CD4-positive, alpha-beta T cell (primary cell): ENCODE data around the gene MARCHF9. TPM values are rescaled to one million over a fixed set of nuclear protein-coding genes. Genes with fewer than 3 reads are reported as not detected.

Source experiments
- ATAC-seq: fragments of 200-7000 bp; cut with Tn5 transposase; one replicate; pipeline ENCODE4 v1.10.0; 2022; ENCODE audit warnings: mild to moderate bottlenecking; ENCODE audit not compliant: poor library complexity
- CTCF ChIA-PET: fragments of 350-600 bp; sonication (Branson Sonifier 250); formaldehyde crosslinking; loops from one replicate; lab custom pipeline; 2021; ENCODE audit warnings: antibody characterized with exemption, inconsistent platforms; lab: Charles Lee
- POLR2A ChIA-PET: fragments of 350-600 bp; sonication (Branson Sonifier 250); formaldehyde crosslinking; loops from one replicate; lab custom pipeline; 2021; ENCODE audit warnings: antibody characterized with exemption, inconsistent platforms; lab: Charles Lee
- DNase-seq, 14 experiments: peaks; one replicate each; pipeline ENCODE4 v3.0.0-alpha.2; 2013 to 2020; ENCODE audit warnings: mixed read lengths in 2 of 14
- H3K27ac ChIP-seq, 2 donors: one replicate each; pipeline versions ENCODE4 v1.5.1 to v1.7.0; 2013; ENCODE audit warnings: low read length in 2 of 2, low read depth in 1 of 2, mild to moderate bottlenecking in 1 of 2
- H3K27me3 ChIP-seq, 2 experiments: 1 replicate in 1 of 2; 2 replicates in 1 of 2; pipeline versions ENCODE4 v1.6.1 to v1.7.0; 2013; ENCODE audit warnings: low read length in 2 of 2, control low read depth in 1 of 2, mild to moderate bottlenecking in 1 of 2, moderate library complexity in 1 of 2; ENCODE audit not compliant: insufficient read depth in 2 of 2, control insufficient read depth in 1 of 2
- H3K36me3 ChIP-seq: one replicate; pipeline ENCODE4 v1.6.1; 2013; ENCODE audit warnings: low read length, control low read depth; ENCODE audit not compliant: insufficient read depth
- H3K4me1 ChIP-seq: one replicate; pipeline ENCODE4 v1.6.1; 2013; ENCODE audit warnings: low read length, control low read depth; ENCODE audit not compliant: insufficient read depth
- H3K4me3 ChIP-seq: one replicate; pipeline ENCODE4 v1.5.1; 2013; ENCODE audit warnings: mild to moderate bottlenecking, low read length, moderate library complexity
- H3K9me3 ChIP-seq, 2 experiments: 1 replicate in 1 of 2; 2 replicates in 1 of 2; pipeline versions ENCODE4 v1.6.1 to v1.7.0; 2013; ENCODE audit warnings: low read length in 2 of 2, mild to moderate bottlenecking in 2 of 2, control low read depth in 1 of 2, moderate library complexity in 1 of 2; ENCODE audit not compliant: control insufficient read depth in 1 of 2, insufficient read depth in 1 of 2
- H3K27ac Mint-ChIP-seq: one replicate; pipeline ENCODE4 v1.8.0; 2020; ENCODE audit warnings: mixed read lengths
- H3K27me3 Mint-ChIP-seq: one replicate; pipeline ENCODE4 v1.8.0; 2021; ENCODE audit warnings: mixed read lengths
- H3K36me3 Mint-ChIP-seq: one replicate; pipeline ENCODE4 v1.8.0; 2021; ENCODE audit warnings: low read depth, mixed read lengths
- H3K4me1 Mint-ChIP-seq: one replicate; pipeline ENCODE4 v1.8.0; 2021; ENCODE audit warnings: low read depth, mixed read lengths
- H3K4me3 Mint-ChIP-seq: one replicate; pipeline ENCODE4 v1.8.0; 2020; ENCODE audit warnings: mild to moderate bottlenecking, mixed read lengths
- H3K9me3 Mint-ChIP-seq: one replicate; pipeline ENCODE4 v1.8.0; 2020; ENCODE audit warnings: mixed read lengths
- CTCF ChIP-seq: fragments of 200-600 bp; IDR thresholded peaks from one replicate; pipeline ENCODE4 v1.8.0; 2022; ENCODE audit warnings: antibody characterized with exemption, mild to moderate bottlenecking
- intact Hi-C, 2 experiments: fragments of 100-400 bp; cut with DNase I in 1 of 2; cut with micrococcal nuclease in 1 of 2; formaldehyde crosslinking; loops; one replicate each; pipeline versions ENCODE4 v1.15.1 to v1.9.0; 2023 to 2025; cut with DNase I, micrococcal nuclease
- total RNA-seq, 174 experiments: library from RNA in 2 of 174; stranded (reverse) in 2 of 174; gene quantifications; one replicate each; pipeline ENCODE4 v1.2.3 and lab custom pipeline; 2021 to 2026

The MARCHF9 gene
- total RNA-seq, 2 experiments from 2014 or later: 39.9 to 40.8 TPM

DNA sequence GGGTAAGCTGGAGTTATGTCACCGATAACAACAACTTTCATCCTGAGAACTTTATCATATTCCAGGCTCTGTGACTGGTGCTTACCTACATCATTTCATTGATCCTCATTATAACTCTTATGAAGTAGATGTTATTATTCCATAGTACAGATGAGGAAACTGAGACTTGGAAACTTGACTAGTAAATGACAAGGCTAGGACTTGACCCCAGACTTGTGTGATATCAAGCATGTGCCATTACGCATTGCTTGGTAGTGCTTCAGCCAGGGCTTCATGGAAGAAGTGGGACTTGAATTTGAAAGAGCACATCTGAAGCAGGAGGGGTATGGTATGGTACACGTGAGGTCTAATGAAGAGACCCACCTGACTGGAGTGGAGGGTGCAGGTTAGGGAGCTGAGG, 51.8 kb downstream of the MARCHF9 start:
- Histone ChIP-seq H3K27me3 (no peaks in the 10 kb centered on the region), H3K27ac (no peak overlapping the region), H3K4me3 (no peak overlapping the region), H3K4me1 (no peaks in the 10 kb centered on the region), H3K36me3 (peaks cover 36% of the 10 kb centered on the region), H3K9me3 (no peaks in the 10 kb centered on the region)
- Mint-ChIP-seq H3K36me3 (peaks cover 59% of the 10 kb centered on the region), H3K4me1 (no peaks in the 10 kb centered on the region), H3K4me3 (no peak overlapping the region), H3K27ac (no peak overlapping the region), H3K9me3 (no peaks in the 10 kb centered on the region), H3K27me3 (no peaks in the 10 kb centered on the region)
- no peak for TF ChIP-seq CTCF
- ATAC-seq: no peak
- DNase-seq: no peak
- ChIA-PET POLR2A (no interaction called here), CTCF (no interaction called here)
- intact Hi-C loops: no loop called here

DNA sequence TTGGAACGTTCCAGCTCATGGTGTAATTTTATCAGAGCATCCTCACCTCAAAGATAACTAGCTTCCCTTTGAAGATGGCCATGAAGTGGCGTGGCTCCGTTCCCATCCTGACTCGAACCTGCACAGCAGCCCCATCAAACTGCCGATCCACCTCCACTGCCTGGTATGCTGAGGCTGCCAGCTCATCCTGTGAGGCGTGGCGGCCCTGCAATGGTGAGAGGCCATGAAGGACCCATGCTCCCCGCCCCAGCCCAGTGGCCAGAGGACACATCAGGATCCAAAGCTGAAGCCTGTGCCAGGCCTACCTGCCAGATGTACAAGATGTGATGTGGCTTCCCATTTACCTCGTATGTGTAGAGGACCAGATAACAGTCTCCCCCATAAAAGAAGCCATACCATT, 52.4 kb downstream of the MARCHF9 start:
- Histone ChIP-seq H3K27me3 (no peaks in the 10 kb centered on the region), H3K9me3 (no peaks in the 10 kb centered on the region), H3K36me3 (peaks cover 30% of the 10 kb centered on the region), H3K4me1 (no peaks in the 10 kb centered on the region), H3K27ac (no peak overlapping the region), H3K4me3 (no peak overlapping the region)
- Mint-ChIP-seq H3K27ac (no peak overlapping the region), H3K4me3 (no peak overlapping the region), H3K4me1 (no peaks in the 10 kb centered on the region), H3K36me3 (peaks cover 57% of the 10 kb centered on the region), H3K9me3 (no peaks in the 10 kb centered on the region), H3K27me3 (no peaks in the 10 kb centered on the region)
- intact Hi-C loops: no loop called here
- TF ChIP-seq CTCF: no peak
- ATAC-seq: no peak
- ChIA-PET POLR2A (interaction anchor here (0.6 kb wide), 1 partner anchor 94 kb away, joined by 3 read pairs; no protein-coding TSS in a partner anchor), CTCF (no interaction called here)
- no peak for DNase-seq

DNA sequence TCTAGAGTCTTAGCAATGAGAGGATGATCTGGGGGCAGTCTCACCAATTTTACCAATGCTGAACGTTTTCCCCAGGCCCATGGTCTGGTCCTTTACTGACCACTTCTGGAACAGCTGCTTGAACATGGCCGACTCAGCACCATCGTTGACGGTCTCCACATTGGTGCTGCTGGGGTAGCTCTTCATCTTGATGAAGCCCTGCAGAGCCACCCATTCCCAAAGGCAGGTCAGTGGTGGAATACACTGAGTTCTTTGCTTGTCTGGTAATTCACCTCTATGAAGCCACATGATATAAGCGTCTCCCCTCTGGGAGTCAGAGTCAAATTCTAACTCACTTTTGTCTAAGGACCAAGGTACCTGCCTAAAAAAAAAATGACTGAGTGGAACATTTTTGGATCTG, 53.4 kb downstream of the MARCHF9 start:
- Mint-ChIP-seq H3K27ac (no peak overlapping the region), H3K4me3 (no peak overlapping the region), H3K9me3 (no peaks in the 10 kb centered on the region), H3K27me3 (no peaks in the 10 kb centered on the region), H3K4me1 (no peaks in the 10 kb centered on the region), H3K36me3 (peaks cover 46% of the 10 kb centered on the region)
- no peak overlapping the region for H3K4me3 ChIP-seq
- intact Hi-C loops: no loop called here
- H3K4me1 ChIP-seq: no peaks in the 10 kb centered on the region
- DNase-seq: no peak
- TF ChIP-seq CTCF: no peak
- ChIA-PET CTCF (no interaction called here), POLR2A (interaction anchor here (0.7 kb wide), 1 partner anchor 91 kb away, joined by 3 read pairs; no protein-coding TSS in a partner anchor)
- no peaks in the 10 kb centered on the region for H3K27me3 ChIP-seq
- ATAC-seq: no peak
- H3K9me3 ChIP-seq: no peaks in the 10 kb centered on the region
- H3K36me3 ChIP-seq: peaks cover 22% of the 10 kb centered on the region
- H3K27ac ChIP-seq: no peak overlapping the region
